ENCODE data around the gene MEX3C. TPM values are rescaled to one million over a fixed set of nuclear protein-coding genes. Genes with fewer than 3 reads are reported as not detected.

Gene MEX3C
- total RNA-seq, 1 donor from 2014 or later, result 33.2 TPM

- no peak for DNase-seq (ENCODE audit: low spot score)
Measured at GRCh38 chr18:51153659-51154371, 43.7 kb downstream of the MEX3C start.

GRCh38 chr18:51151568-51152511 lies 45.6 kb downstream of the MEX3C start:
- DNase-seq (ENCODE audit: low spot score), result no peak

GRCh38 chr18:51151185-51151567 lies 46.3 kb downstream of the MEX3C start:
- no peak for DNase-seq (ENCODE audit: low spot score)

- no peak for DNase-seq (ENCODE audit: low spot score)
Measured at GRCh38 chr18:51150113-51150700, 47.3 kb downstream of the MEX3C start.

GRCh38 chr18:51149670-51150069 lies 47.8 kb downstream of the MEX3C start:
- no peak for DNase-seq (ENCODE audit: low spot score)

GRCh38 chr18:51146909-51147308 lies 50.6 kb downstream of the MEX3C start:
- no peak for DNase-seq (ENCODE audit: low spot score)

GRCh38 chr18:51138936-51139335 lies 58.5 kb downstream of the MEX3C start:
- DNase-seq (ENCODE audit: low spot score), result no peak

- DNase-seq (ENCODE audit: low spot score), result no peak
Measured at GRCh38 chr18:51137891-51138290, 59.6 kb downstream of the MEX3C start.

- DNase-seq (ENCODE audit: low spot score), result no peak
Measured at GRCh38 chr18:51137026-51137729, 60.3 kb downstream of the MEX3C start.

GRCh38 chr18:51135795-51136194 lies 61.7 kb downstream of the MEX3C start:
- no peak for DNase-seq (ENCODE audit: low spot score)

- no peak for DNase-seq (ENCODE audit: low spot score)
Measured at GRCh38 chr18:51135364-51135763, 62.1 kb downstream of the MEX3C start.

GRCh38 chr18:51134721-51135120 lies 62.8 kb downstream of the MEX3C start:
- DNase-seq (ENCODE audit: low spot score), result no peak

- no peak for DNase-seq (ENCODE audit: low spot score)
Measured at GRCh38 chr18:51133580-51134160, 63.8 kb downstream of the MEX3C start.

GRCh38 chr18:51132256-51132935 lies 65.1 kb downstream of the MEX3C start:
- no peak for DNase-seq (ENCODE audit: low spot score)

- DNase-seq (ENCODE audit: low spot score), result no peak
Measured at GRCh38 chr18:51128533-51128932, 68.9 kb downstream of the MEX3C start.

- no peak for DNase-seq (ENCODE audit: low spot score)
Measured at GRCh38 chr18:51127664-51128063, 69.8 kb downstream of the MEX3C start.

GRCh38 chr18:51125976-51126375 lies 71.5 kb downstream of the MEX3C start:
- no peak for DNase-seq (ENCODE audit: low spot score)

Measured in mucosa of gallbladder (tissue), 1 donor.